GM18519 (cell line): ENCODE data around the gene MOGAT1.

Experiments used
- ATAC-seq: cut with Tn5 transposase; IDR thresholded peaks from one replicate; pipeline ENCODE4 v1.9.1; 2021; ENCODE audit warnings: mild to moderate bottlenecking, moderate library complexity; ENCODE audit not compliant: unreplicated experiment, low FRiP score

The MOGAT1 gene, protein sequence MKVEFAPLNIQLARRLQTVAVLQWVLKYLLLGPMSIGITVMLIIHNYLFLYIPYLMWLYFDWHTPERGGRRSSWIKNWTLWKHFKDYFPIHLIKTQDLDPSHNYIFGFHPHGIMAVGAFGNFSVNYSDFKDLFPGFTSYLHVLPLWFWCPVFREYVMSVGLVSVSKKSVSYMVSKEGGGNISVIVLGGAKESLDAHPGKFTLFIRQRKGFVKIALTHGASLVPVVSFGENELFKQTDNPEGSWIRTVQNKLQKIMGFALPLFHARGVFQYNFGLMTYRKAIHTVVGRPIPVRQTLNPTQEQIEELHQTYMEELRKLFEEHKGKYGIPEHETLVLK

DNA sequence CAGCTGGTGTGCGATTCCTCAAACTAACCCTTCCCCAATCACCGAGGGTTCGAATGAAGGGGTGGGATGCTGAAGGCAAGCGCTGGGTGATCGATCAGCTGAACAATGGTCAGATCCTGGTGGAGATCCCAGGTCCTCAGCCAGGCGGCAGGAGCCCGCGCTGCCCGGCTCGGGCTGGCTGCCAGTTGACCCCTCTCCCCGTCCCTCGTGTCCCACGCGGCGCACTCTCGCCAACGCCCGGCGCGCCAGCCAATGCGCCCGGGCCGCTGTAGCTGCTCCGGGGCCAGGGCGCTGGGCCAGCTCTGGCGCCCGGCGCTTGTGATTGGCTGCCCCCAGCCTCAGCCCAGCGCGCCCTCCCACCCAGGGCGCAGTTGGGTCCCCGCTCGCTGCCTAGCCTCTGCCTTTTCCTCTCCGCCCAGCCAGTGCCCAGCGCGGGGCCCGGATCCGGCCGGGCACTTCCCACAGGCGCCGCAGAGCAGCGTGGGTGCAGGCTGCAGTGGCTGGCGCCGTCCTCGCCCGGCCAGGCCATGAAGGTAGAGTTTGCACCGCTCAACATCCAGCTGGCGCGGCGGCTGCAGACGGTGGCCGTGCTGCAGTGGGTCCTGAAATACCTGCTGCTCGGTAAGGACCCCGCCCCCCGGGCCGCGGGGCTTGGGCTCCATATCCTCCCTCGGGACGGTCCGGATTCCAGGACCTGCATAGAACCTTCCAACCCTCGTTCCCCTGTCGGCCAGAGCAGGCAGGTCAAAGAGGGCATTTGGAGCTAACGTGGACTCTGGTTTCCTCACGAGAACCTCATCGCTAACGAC lies at the start of gene MOGAT1:
MOGAT1 (plus strand) TSS at position 400 of the 809 bp plus-strand sequence; CDS start at position 528, 128 bp downstream.
- ATAC-seq: no peak

DNA sequence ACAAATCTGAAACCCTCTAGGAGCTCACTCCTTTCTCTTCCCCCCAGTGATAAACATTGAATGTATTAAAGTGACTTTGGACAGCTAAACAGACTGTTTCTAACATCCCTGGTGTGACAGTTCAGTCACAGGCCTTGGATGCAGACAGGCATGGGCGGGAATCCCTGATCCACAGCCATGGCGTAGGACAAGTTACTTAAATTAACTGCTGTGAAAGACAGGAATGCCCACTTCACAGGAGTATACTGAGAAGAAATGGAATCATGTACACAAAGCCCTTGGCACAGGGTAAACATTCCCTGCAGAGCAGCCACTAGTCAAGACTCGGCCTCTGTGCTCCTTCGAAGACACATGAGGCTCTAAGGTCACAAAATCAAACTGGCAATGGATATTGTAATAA lies 49.6 kb upstream of the MOGAT1 start:
- ATAC-seq: no peak

DNA sequence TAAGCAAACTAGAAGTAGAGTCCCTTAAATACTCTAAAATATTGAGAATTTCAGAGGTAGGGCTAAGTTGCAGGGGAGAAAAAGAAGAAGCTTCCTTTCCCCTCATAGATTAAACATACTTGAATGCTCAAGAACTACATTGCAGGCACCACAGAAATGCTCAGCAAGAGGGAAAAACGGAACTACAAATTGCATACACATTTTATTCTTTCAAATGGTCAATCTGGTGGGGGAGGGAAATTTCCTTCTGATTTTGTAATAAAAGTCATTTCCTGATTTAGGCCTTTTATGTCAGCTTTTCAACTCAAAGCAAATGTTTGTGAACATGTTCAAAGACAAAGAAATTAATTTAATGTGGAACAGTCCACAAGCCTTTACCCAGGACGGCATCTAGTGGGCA lies 48.5 kb upstream of the MOGAT1 start:
- ATAC-seq: no peak

DNA sequence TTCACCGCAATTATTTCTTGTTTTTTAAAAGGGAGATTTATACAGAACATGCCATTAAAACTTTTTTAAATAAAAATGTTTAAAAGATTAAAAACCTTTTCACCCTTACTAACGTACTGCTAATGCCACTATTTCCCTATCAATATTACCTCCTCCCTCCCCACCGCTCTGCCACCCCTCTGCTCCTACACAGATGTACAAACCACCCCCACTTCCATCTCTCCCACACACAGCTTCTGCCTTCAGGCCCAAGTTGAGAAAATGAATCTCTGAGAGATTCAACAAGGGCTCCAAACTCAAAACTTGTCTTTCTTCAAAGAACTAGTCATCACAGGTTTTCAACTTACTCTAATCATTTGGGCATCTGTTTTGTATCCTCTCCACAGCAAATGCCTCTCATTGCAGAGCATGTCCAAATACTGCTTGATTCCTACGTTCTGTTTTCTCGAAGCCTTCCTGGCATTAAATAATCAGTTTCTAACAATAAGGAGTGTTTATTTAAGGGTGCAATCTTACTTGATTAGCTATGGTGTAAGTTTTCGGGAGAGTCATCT lies 47.6 kb upstream of the MOGAT1 start:
- no peak for ATAC-seq

DNA sequence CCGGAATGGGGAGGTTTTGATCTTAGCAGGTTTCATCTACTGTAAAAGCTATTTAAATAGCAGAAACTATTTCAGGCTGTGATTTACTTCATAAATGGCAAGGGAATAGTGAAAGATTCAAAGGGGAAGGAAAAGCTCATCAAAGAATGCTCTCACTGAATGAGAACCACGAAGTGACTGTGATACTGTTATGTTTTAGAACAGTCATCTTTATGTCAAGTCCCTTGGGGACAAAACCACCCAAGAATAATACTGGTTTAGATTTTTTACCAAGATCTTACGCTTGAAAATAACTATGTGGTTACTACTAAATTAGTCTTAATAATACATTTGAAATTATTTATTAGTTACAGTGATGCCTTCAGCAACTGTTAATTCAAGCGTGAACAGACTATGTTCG lies 43.7 kb upstream of the MOGAT1 start:
- ATAC-seq: no peak

DNA sequence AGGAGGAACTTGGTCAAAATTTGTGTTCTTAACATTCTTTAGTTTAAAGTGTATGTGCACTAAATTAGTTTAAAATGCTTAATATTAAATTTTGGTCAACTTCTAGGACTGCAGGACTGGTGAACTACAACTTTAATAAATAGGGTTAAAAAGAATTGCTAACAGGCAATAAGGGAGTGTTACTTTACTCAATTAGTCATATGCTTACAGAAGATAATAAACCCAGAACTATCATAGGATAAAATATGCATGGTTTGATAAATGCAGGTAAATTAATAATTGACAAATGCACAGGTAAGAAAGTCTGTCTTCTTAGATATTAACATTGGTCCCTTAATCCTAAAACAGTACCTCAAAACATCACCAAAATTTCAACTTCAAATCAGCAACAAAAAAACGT lies 36.2 kb upstream of the MOGAT1 start:
- no peak for ATAC-seq

DNA sequence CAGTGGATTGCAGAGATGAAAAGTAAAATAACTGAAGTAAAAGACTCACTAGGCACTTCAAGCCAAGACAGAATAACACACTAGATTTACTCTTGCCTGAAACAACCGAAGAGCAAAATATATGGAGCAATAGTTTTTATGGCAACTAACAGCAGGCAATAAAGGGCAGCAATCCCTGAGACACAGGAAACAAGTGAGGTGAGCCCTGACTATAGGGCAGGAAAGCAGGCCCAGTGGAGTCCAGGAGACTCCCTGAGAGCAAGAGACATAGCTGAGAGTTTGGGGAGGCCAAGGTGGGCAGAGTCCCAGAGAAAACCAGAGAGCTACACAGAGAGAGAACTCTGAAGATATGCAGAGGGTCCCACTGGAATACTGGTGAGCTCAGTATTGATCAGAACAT lies 34.4 kb upstream of the MOGAT1 start:
- no peak for ATAC-seq

DNA sequence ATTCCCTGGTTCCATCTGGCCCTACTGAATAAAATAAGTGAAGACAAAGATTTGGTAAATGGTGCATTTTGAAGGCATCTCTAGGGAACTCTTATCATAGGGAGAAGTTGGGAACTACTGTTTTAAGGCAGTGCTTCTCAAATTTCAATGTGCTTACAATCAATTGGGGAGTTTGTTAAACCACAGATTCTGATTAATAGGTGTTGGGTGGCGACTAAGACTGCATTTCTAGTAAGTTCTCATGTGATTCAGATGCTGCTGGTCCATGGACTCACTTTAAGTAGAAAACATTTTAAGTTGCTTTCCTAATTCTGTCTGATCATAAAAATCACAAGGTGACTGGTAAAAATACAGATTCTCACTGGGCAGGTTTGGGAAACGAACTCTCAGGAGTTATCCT lies 30.1 kb upstream of the MOGAT1 start:
- ATAC-seq: no peak

DNA sequence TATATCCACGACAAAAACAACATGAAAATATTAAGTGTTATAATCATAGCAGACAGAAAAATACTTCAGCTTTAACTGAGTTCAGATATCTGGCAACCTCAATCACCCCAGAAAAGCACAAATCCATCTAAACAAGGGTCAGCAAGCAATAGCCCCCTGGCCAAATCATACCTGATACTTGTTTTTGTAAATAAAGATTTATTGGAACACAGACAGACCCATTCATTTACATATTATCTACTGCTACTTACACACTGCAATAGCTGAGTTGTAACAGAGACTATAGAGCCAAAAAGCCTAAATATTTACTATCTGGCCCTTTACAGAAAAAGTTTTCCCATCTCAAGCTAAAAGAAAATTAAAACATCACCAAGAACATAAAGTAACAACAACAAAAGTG lies 28.3 kb upstream of the MOGAT1 start:
- ATAC-seq: no peak

DNA sequence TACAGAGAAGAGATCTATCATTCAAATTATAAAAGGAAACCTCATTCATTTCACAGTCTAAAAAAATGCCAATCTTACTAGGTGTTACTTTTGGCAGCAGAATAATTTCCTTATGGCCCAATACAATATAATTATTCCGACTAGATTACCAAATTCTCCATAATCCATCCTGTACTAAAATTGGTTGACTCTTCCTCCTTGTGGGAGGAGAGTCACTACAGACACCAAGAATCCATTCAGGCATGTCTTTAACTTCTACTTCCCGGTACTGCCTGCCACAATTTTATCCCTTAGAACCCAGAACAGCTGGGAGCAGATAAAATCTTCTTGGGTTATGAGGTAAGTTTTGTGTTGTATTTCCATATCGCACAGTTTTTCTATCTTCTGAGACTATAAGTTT lies 25.4 kb upstream of the MOGAT1 start:
- no peak for ATAC-seq

DNA sequence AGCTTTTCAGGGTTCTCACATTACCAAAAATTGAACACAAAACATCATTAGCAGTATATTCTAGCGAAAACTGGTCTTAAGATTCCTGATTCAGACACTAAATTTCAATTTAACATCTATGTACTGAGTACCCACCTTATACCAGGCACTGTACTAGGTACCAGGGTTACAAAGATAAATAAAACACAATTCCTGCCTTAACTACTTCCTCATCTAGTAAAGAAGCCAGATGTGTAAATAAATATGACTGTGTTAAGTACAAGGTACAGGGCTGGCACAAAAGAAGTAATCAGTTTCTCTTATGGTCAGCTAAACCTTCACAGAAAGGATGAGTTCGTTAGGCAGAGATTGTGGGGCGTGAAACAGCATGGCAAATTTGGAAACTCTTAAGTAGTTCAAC lies 21.7 kb upstream of the MOGAT1 start:
- no peak for ATAC-seq

DNA sequence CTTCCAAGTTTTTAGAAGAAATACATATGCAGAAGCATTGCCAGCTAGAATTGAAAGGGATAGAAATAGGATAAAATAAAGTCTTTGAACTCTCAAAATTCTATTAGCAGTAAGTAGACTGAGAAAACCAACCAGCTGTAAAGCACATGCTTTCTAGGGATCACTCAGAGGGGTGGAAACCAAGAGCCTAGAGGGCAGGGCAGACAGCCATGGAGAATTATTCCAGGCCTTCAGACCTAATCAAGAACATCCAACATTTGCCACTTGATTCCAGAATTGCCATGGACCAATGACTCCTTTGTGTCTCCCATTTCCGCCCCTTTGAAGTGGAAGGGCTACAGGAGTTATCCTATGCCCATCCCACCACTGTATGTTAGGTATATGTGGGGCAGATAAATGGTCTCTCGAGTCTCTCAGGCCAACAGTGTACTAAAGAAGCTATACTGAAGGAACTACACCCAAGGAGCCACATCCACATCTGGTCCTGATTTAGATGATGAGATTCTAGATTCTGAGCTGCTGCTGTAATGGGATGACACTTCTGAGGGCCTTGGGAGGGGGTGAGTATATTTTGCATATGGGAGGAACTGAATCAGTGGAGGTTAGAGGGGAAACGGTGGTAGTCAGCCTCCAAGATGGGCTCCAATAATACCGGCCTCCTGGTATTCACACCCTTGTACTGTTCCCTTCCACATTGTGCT lies 19.6 kb upstream of the MOGAT1 start:
- ATAC-seq: no peak

DNA sequence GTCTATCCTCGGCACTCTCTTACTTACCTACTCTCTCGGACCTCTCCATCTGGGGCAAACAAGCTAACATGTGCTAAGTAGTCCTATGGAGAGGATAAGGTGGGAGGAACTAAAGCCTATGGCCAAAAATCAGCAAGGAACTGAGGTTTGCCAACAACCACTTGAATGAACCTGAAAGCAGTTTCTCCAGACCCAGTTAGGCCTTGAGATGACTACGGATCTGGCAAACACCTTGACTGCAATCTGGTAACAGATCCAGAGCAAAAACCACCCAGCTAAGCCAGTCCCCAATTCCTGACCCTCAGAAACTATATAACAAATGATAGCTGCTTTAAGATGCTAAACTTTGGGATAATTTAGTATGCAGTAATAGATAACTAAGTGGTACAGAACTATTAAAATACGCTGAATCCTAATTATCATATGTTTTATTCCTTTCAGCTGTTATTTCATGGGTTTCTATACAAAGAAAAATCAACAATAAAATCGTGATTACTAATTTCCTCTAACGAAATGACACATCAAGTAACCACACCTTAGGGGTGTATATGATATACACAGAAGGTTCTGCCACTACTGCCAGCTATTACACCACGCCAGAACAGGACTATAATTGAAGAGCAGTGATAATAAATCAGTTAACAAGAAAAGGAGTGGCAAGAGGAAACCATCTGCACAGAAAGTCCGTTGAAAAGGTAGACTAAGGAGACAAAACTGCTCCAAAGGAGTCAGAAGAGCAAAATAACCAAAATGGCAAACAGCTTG lies 18.8 kb upstream of the MOGAT1 start:
- no peak for ATAC-seq

DNA sequence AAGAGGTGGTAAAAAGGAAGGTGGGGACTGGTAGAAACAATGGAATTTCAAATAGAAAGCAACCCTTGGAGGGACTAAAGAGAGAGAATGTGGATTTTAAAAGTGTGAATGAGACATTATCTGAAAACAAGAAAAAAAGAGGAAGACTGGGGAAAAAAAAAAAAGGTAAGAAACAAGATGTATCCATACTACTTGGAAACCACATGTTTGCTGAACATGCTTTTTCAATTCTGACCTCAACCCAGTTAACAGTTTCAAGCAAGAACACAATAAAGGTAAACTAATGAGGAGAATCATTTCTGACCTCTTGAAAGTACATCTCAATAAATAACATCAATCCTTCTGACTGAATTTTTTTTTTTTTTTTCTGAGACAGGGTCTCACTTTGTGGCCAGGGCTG lies 18.2 kb upstream of the MOGAT1 start:
- no peak for ATAC-seq

DNA sequence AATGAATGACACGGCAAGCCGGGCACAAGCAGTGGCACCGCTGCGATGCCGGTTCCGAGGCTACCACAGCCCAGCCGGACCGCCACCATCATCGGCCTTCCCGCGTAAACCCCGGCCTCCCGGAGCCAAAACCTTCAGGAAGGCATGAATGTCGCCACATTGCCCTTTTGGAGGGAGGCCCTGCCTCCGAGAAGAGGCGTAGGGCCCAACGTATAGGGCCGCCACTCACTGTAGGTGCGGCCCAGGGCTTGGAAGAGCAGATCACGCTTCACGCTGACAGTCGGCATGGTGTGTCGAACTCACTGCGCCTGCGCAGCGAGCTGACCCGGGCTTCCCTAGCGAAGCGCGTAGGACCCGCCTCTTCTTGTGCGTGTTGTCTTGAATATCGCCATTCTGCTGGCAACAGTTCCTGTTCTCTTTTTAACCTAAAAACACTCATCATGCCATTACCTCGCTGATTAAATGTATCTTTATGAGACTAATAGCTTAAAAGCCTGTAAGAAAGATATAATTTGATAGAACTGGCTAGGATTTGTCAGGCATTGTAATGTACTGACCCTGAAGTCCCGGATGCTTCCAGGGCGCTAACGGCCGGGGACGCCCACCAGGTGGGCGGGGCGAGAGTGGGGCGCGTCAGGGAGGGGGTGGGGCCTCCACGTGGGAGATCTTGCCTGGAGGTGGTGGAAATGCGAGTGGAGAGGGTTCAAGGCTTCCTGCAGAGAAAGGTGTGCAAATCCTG lies 15.5 kb upstream of the MOGAT1 start, which contains the start of gene FARSB:
FARSB (minus strand) TSS at position 306 of the 739 bp plus-strand sequence; CDS start at position 287, 19 bp downstream.
- ATAC-seq: peak; percentile 85

DNA sequence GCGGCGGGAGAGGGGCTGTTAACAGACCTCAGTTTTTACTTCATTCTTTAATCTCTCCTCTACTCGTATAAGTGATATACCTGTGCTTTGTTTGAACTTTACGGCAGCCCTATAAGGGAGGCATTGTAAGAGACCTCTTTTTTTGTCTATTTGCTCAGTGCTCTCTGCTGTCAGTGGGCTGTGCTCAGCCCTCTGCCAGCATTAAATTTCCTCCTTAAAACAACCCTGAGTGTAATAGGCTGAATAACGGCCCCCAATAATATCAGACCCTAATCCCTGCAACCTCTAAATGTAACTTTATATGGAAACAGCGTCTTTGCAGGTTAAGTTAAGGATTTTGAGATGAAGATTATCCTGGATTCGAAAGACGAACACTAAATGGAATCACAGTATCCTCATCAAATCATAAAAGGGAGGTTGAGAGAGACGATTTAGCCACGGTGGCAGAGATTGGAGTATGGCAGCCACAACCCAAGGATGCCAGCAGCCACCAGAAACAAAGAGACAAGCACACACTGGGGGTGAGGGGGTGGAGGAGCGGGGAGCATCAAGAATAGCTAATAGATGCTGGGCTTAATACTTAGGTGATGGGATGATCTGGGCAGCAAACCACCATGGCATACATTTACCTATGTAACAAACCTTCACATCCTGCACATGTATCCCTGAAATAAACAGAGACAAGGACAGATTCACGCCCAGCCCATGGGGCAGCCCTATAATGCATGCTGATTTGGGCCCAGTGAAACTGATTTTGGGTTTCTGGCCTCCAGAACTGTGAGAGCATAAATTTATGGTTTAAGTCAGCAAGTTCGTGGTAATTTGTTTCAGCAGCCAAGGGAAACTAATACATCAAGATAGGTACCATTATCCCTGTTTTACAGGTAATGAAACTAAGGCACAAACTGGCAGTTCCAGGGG lies 14.7 kb upstream of the MOGAT1 start:
- ATAC-seq: no peak

DNA sequence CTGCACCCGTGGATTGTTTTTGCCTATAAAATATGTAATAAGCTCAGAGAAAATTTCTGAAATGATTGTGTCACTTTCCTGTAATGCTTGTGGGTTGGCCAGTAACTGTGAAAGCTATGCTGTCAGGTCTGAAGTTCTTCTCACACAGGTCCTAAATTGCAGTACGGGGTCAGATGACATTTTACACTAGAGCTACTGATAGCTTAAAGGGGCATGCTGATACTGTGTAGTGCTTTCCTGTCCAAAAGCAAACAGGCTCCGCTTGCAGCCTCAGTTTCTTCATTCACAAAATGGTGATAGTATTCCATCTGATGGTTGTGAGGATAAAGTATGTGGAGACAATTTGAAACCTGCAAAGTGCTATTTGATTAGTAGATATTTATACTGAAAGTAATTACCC lies 8.0 kb upstream of the MOGAT1 start:
- no peak for ATAC-seq

DNA sequence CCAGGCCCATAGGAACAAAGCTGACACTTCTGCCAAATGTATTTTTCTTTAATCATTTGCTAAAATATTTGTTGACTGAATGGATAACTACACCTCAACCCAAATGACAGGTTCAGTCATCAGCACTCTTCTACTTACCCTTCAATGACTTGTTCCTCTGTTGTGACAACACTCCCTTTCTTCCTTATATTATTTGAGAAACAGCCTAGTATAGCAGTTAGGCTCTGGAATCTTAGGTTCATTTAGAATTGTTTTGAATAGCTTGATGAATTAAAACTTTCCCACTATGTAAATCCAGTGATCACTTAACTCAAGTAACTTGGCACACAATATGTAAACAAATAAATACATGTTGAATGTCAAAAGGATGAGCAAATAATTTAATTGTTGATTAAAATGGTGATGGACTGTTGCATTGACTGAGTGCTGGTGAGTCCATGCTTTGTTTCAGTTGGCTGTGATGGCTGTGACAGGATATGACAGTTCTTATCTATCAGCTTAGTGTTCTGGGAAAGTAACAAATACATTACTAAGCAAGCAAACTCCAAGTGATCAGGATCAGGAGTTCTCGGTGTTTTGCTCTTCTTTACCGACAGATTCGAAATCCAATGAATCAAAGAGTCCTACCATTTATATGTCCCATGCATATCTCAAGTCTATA lies 2.8 kb upstream of the MOGAT1 start:
- no peak for ATAC-seq
